MM.1S (cell line): ENCODE measurements around the gene MID1.

Source experiments
- DNase-seq: peaks from one replicate; pipeline ENCODE4 v3.0.0-alpha.2; 2015
- H2AFZ ChIP-seq: fragments of 300-600 bp; sonication (generic); 2 replicates; pipeline ENCODE4 v1.6.0; 2016; ENCODE audit warnings: antibody characterized with exemption, low read length
- H3F3A ChIP-seq: fragments of 300-600 bp; sonication (generic); 2 replicates; pipeline ENCODE4 v1.6.1; 2016; ENCODE audit warnings: mild to moderate bottlenecking, antibody characterized with exemption, low read length, moderate library complexity, mixed read lengths; ENCODE audit not compliant: insufficient read depth
- H3K27ac ChIP-seq: fragments of 300-600 bp; sonication (generic); 2 replicates; pipeline ENCODE4 v1.5.1; 2016; ENCODE audit warnings: mild to moderate bottlenecking, low read length
- H3K27me3 ChIP-seq: fragments of 300-600 bp; sonication (generic); replicated peaks from 2 replicates; pipeline ENCODE4 v1.6.0; 2016; ENCODE audit warnings: low read length; ENCODE audit not compliant: insufficient read depth
- H3K36me3 ChIP-seq: fragments of 300-600 bp; sonication (generic); replicated peaks from 2 replicates; pipeline ENCODE4 v1.6.1; 2016; ENCODE audit warnings: mild to moderate bottlenecking, low read length, mixed read lengths; ENCODE audit not compliant: insufficient read depth
- H3K4me1 ChIP-seq: fragments of 300-600 bp; sonication (generic); 2 replicates; pipeline ENCODE4 v1.6.1; 2016; ENCODE audit warnings: low read length, mixed read lengths
- H3K4me2 ChIP-seq: fragments of 300-600 bp; sonication (generic); 2 replicates; pipeline ENCODE4 v1.6.0; 2016; ENCODE audit warnings: low read depth, low read length
- H3K4me3 ChIP-seq: fragments of 300-600 bp; sonication (generic); 2 replicates; pipeline ENCODE4 v1.5.1; 2016; ENCODE audit warnings: low read length, mixed read lengths
- H3K79me2 ChIP-seq: fragments of 300-600 bp; sonication (generic); 2 replicates; pipeline ENCODE4 v1.6.1; 2016; ENCODE audit warnings: mixed run types, low read length, mixed read lengths
- H3K9ac ChIP-seq: fragments of 300-600 bp; sonication (generic); 2 replicates; pipeline ENCODE4 v1.6.1; 2016; ENCODE audit warnings: low read length, mixed read lengths
- H3K9me2 ChIP-seq: fragments of 300-600 bp; sonication (generic); replicated peaks from 2 replicates; pipeline ENCODE4 v1.6.1; 2016; ENCODE audit warnings: mild to moderate bottlenecking, low read length, mixed read lengths; ENCODE audit not compliant: insufficient read depth
- H3K9me3 ChIP-seq: fragments of 300-600 bp; sonication (generic); replicated peaks from 2 replicates; pipeline ENCODE4 v1.6.1; 2016; ENCODE audit warnings: mild to moderate bottlenecking, low read length, mixed read lengths; ENCODE audit not compliant: insufficient read depth
- H4K20me1 ChIP-seq: fragments of 300-600 bp; sonication (generic); 2 replicates; pipeline ENCODE4 v1.6.1; 2016; ENCODE audit warnings: mild to moderate bottlenecking, low read length, moderate library complexity, mixed read lengths; ENCODE audit not compliant: insufficient read depth
- EZH2 ChIP-seq: fragments of 300-600 bp; sonication (generic); optimal IDR thresholded peaks from 2 replicates; pipeline ENCODE3; 2017; ENCODE audit warnings: low read depth, mild to moderate bottlenecking, antibody characterized with exemption, low read length, mixed read lengths
- EZH2phosphoT487 ChIP-seq: fragments of 300-600 bp; sonication (generic); IDR thresholded peaks from 2 replicates; pipeline ENCODE4 v1.6.1; 2018; ENCODE audit warnings: antibody characterized with exemption, low read length
- TF ChIP-seq, protein P1 (sequence below): fragments of 300-600 bp; sonication (generic); IDR thresholded peaks from 2 replicates; pipeline ENCODE4 v1.5.1; 2016; ENCODE audit warnings: antibody characterized with exemption, low read length, mixed read lengths

MID1 gene

DNA sequence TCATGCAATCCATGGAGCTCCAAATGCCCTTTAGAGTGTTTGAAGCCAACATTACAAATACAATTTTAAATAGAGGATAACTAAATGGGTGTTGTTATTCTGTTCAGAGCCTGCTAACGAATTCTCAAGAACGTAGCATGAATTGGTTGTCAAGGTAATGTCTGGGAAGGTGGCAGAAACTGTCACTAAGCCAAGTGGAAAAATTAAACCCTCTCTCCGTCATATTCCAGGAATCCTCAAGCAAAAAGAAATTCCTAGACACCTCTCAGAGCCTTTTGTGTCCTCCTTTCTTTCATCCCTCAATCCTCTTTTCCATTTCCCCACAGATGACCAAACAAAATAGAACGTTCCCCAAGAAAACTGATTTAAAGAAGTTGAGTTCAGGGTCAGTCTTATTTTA lies 204.0 kb downstream of the MID1 start:
- H3K27ac ChIP-seq, result no peak overlapping the region
- H4K20me1 ChIP-seq, result no peaks in the 10 kb centered on the region
- no peak overlapping the region for H2AFZ ChIP-seq
- H3K9ac ChIP-seq, result no peak overlapping the region
- no peaks in the 10 kb centered on the region for H3K9me3 ChIP-seq
- H3K4me3 ChIP-seq, result no peak overlapping the region
- no peak for DNase-seq
- TF ChIP-seq, protein P1, sequence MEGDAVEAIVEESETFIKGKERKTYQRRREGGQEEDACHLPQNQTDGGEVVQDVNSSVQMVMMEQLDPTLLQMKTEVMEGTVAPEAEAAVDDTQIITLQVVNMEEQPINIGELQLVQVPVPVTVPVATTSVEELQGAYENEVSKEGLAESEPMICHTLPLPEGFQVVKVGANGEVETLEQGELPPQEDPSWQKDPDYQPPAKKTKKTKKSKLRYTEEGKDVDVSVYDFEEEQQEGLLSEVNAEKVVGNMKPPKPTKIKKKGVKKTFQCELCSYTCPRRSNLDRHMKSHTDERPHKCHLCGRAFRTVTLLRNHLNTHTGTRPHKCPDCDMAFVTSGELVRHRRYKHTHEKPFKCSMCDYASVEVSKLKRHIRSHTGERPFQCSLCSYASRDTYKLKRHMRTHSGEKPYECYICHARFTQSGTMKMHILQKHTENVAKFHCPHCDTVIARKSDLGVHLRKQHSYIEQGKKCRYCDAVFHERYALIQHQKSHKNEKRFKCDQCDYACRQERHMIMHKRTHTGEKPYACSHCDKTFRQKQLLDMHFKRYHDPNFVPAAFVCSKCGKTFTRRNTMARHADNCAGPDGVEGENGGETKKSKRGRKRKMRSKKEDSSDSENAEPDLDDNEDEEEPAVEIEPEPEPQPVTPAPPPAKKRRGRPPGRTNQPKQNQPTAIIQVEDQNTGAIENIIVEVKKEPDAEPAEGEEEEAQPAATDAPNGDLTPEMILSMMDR, result no peak
- TF ChIP-seq EZH2phosphoT487 (no peak), EZH2 (no peak)
- no peak overlapping the region for H3K4me2 ChIP-seq
- no peaks in the 10 kb centered on the region for H3K4me1 ChIP-seq
- H3K27me3 ChIP-seq, result no peaks in the 10 kb centered on the region
- H3K9me2 ChIP-seq, result no peaks in the 10 kb centered on the region
- no peaks in the 10 kb centered on the region for H3K79me2 ChIP-seq
- H3K36me3 ChIP-seq, result no peaks in the 10 kb centered on the region
- no peaks in the 10 kb centered on the region for H3F3A ChIP-seq

DNA sequence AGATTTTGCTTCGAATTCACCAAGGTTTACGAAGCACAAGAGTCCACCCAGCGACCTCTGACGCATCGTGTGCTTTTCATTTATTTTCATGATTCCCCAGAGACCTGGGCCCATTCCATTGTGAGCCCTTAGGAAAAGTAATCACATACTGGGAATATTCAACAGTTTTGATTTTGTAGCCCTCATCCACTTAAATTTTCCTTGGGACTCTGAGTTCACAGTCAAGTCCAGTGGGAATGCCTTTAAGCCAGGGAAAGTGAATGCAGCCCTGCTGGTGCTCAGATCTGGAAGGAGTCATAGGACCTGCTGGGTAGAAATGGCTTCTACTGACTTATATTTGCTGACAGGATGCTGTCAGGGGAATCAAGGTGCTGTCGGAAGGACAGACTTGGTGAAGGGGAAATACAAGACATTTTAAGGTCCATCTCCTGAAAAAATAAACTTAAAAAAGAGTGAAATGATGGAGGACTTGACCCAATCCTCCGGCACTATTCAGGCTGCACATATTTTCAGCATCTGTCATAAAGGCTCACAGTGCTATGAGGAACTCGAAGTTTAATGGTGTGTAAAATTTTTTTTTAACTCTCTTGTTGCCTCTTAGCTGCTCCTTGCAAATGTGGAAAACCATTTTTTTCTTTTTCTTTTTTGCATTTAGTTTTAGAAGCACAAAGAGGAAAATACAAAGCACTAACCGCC lies 204.9 kb downstream of the MID1 start:
- Histone ChIP-seq H3K4me3 (no peak overlapping the region), H3K36me3 (no peaks in the 10 kb centered on the region), H3K4me2 (no peak overlapping the region), H2AFZ (no peak overlapping the region), H3F3A (no peaks in the 10 kb centered on the region), H3K9me2 (no peaks in the 10 kb centered on the region), H3K27me3 (no peaks in the 10 kb centered on the region), H3K9ac (no peak overlapping the region), H3K4me1 (no peaks in the 10 kb centered on the region), H3K79me2 (no peaks in the 10 kb centered on the region), H3K27ac (no peak overlapping the region), H3K9me3 (no peaks in the 10 kb centered on the region), H4K20me1 (no peaks in the 10 kb centered on the region)
- no peak for DNase-seq
- TF ChIP-seq, protein P1, result no peak
- TF ChIP-seq EZH2 (no peak), EZH2phosphoT487 (no peak)

DNA sequence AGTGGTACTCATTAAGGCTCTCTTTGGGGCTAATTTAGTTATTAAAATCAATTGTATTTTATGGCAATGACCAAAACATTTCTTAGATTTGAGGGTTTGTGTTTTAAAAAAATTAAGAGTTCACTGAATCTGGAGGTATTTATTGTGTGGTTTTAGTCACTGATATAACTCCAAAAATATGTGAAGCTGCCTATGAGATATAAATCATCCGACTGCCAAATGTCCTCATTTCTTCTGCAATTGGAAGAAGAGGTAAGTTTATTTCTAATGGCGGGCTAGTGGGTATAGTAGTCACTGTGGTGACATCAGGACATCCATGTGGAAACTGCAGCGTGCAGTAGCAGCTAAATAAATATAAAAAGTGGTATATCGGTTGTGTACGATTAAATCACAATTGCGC lies 205.5 kb downstream of the MID1 start:
- Histone ChIP-seq H3K9ac (no peak overlapping the region), H3K4me2 (no peak overlapping the region), H4K20me1 (no peaks in the 10 kb centered on the region), H3K79me2 (no peaks in the 10 kb centered on the region), H2AFZ (no peak overlapping the region), H3K36me3 (no peaks in the 10 kb centered on the region), H3K27me3 (no peaks in the 10 kb centered on the region), H3K4me3 (no peak overlapping the region), H3F3A (no peaks in the 10 kb centered on the region), H3K9me3 (no peaks in the 10 kb centered on the region), H3K4me1 (no peaks in the 10 kb centered on the region), H3K9me2 (no peaks in the 10 kb centered on the region), H3K27ac (no peak overlapping the region)
- DNase-seq, result no peak
- TF ChIP-seq EZH2 (no peak), EZH2phosphoT487 (no peak)
- TF ChIP-seq, protein P1, result no peak
